AG08395 (cell line): ENCODE data around the gene CUL4B.
A peak's percentile ranks its signal among the peaks of the same experiment; 100 is the strongest.
"Not testable (repeated sequence)": the region's sequence is repeated elsewhere in the genome, so short reads cannot be mapped to it uniquely, and the experiment has no call there.

Source experiments
- DNase-seq: peaks from one replicate; pipeline ENCODE4 v3.0.0; 2012; ENCODE audit warnings: mixed read lengths, low spot score

CUL4B gene

DNA sequence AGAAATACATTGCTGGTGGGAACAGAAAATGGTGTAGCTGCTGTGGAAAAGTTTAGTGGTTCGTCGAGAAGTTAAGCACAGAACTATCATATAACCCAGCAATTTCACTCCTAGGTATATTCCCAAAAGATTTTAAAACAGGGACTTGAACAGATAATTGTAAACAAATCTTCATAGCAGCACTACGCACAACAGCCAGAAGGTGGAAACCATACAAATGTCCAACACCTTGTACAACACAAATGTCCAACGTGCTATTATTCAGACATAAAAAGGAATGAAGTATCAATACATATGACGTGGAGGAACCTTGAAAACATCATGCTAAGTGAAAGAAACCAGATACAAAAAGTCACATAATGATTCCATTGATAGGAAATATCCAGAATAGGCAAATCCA is 37.9 kb downstream of the CUL4B start:
- no peak for DNase-seq

DNA sequence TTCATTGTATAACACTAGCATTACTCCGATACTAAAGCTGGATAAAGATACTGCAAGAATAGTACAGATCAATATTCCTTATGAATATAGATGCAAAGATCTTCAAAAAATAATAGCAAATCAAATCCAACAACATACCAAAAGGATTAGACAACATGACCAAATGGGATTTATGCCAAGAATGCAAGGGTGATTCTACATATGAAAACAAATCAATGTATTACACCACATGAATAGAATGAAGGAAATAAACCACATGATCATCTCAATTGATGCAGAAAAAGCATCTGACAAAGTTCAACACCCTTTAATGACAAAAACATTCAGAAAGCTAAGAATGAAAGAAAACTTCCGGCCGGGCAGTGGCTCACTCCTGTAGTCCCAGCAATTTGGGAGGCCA is 42.8 kb downstream of the CUL4B start:
- DNase-seq: no peak

DNA sequence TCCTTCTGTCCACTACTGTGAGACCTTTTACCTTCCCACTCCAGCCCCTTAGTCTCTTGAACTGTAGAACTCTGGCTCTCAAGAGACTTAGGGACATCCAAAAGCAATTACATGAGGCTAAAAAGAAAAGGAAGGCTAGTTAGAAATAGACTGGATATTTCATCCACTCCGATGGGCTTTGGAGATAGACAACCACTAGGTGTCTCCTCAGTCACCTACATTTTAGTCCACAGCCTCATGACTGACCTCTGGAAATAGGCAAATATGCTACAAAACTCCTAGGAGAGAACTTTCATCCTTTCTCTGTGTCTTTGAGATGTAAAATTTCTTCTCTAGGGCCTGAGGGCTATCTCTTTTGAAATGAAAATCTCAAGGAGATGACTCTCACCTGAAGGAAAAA is 46.5 kb downstream of the CUL4B start:
- peak; percentile 7 for DNase-seq

DNA sequence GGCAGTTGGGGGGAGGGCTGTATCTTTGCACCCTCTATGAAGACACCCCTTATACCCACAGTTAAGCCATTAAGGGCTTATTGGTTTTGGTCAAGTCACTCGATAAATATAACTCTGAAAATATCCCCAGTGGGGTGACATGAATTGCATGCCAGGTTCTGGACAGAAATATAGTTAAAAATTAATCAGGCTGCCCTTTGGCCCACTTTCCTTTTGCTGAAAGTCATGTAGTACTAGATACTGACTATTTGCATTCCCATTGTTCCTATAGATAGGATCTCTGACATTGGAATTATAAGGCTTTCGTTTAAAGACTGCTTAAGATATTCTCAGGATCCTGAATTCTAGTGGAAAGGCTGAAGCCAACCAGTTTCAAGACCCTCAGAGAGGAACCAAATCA is 48.1 kb downstream of the CUL4B start:
- DNase-seq: no peak

DNA sequence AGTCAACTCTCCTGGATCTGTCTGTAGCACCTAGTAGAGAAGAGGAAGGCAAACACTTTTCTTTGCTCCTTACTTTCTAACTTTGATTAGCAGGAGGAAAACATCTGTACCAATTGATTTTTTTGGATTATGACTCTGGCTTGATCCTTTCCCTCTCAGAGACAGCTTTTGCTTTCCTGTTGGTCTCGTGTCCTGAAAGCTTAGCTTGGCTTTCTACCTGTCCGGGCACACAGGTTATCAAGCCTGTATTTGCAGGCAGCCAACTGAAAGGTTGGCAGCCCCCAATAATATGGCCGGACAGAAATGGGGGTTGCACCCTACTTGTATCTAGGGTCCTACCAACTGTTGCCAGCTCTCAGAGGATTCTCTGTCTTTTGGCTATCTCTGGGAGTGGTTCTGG is 48.5 kb downstream of the CUL4B start:
- DNase-seq: no peak

DNA sequence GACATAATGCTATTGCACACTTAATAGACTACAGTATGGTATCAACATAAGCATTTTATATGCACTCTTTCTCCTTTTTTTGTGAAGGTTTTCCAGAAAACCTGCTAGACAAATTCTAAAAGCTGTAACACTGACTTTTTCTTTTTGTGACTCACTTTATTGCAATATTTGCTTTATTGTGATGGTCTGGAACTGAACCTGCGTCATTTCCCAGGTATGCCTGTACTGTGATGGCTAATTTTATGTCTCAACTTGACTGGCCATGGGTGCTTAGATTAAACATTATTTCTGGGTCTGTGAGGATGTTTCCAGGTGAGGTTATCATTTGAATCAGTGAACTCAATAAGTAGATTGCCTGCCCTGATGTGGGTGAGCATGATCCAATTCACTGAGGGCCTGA is 56.2 kb downstream of the CUL4B start:
- no peak for DNase-seq

DNA sequence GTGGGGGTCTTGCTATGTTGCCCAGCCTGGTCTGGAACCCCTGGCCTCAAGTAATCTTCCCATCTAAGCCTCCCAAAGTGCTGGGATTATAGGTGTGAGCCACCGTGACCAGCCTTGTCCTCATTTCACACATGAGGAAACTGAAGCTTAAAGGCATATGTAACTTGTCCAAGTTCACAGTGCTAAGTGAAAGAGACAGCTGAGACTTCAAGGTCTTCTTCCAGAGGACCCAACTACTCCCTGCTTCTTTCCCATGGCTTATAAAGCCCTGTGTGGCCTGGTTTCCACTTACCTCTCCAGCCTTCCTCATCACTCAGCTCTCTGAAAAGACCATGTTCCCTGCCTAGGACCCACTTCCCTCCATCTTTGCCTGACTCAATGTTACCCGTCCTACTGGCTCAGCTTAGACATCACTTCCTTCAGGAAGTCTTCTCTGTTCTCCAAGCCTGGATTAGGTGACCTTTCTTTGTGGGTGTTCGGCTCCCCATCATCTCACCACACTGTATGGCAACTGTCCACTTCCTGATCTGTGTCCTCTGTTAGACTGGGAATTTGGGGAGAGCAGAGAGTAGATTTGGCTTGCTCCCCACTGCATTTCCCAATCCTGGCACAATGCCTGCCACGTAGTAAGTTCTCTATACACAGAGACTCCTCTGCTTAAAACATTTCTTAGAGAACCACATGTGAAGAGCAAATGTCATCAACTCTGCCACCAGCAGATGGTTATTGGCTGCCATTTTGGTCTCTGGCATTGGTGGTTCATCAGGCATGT is 61.3 kb downstream of the CUL4B start:
- DNase-seq: no peak

DNA sequence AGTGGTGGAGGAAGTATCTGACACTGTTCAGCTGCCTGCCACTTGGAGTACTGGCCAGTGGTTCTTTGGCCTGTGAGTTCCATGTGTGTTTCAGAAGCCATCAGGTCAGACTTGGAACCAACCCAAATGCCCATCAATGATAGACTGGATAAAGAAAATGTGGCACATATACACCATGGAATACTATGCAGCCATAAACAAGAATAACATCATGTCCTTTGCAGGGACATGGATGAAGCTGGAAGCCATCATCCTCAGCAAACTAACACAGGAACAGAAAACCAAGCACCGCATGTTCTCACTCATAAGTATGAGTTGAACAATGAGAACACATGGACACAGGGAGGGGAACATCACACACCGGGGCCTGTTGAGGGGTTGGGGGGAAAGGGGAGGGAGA is 70.6 kb downstream of the CUL4B start:
- DNase-seq: not testable (repeated sequence)

DNA sequence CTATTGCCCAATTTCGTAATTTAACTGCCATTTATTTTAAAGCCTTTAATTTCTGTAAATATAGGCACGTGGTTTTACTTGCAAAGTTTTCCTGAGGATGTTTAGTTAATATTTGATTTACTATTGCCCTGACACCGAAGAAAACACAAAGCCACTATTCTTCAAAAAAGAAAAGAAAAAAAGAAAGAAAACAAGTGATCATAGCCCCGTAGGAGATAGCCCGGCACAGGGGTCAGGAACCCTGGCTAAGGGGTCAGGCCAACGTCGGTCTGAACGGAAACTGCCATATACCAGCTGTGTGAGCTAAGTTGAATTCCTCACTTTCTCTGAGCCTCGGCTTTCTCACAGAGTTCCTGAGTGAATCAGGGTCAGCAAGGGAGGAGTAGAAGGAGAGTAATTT is 74.0 kb downstream of the CUL4B start:
- no peak for DNase-seq

DNA sequence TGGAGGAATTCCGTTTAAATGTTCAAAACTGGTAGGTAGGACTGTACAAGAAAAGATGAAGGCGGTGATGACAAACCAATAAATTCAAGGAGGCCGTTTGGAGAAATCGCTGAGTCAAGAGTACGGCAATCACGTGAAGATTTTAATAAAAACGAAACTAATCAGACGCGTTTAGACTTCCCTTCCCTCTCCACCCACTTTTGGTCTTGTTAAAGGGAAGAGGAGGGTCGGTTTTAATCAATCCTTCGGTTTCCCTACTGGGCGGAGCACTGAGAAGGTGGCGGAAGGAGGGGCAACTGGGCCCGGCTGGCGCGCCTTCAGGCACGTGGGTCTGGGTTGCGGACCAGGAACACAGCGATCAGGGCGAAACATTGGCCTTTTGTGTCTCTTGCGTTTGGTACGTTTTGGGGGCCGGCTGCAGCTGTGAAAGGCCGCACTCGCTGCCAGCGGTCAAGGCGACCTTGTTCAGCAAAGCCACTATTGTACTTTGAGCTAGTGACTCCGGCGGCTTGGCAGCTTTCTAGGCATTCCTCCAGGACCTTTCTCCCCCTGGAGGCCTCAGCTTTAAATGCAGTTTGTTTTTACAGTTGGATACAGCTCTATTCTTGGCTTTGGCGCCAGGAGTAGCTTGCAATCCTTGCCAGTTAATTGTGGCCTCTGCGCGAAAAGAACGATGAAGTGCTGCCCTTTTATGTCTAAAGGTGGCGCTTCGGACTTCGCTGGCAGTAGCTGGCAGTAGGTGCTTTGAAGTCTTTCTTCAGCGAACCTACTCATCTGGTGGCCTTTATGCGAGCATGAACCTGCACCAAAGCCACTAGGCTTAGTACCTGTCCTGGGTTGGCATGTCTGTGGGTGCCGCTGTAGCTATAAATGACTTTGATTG is 74.9 kb downstream of the CUL4B start:
- DNase-seq: peak; percentile 65

DNA sequence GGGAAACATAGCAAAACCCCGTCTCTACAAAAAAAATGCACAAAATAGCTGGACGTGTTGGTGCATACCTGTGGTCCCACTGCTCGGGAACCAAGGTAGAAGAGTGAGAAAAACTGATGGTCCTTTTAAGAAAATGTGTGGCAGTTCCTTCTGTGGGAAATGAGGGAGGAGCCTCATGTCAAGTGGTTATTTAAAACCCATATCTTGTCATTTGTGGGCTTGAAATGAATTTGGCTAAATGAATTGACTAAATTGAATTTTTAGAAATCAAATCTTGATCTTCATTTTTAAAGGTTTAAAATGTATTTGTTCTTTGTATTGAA is 75.5 kb downstream of the CUL4B start:
- DNase-seq: no peak

DNA sequence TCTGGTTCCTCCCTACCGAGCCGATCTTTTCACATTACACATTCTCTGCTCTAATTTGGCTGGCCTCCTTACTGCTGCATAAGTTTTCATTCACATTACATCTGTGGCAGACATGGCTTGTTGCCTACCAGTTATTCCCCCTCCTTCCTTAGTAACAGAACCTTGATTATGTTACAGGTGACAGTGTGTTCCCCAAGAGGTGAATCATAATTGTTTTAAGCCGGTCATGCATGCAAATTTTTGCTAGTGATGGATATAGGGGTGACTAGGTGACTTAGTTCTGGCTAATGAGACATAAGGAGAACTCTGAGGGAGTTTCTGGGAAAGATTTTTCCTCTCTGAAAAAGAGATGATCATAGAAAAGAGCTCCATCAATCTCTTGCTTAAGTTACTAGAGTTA is 83.3 kb downstream of the CUL4B start:
- DNase-seq: no peak

DNA sequence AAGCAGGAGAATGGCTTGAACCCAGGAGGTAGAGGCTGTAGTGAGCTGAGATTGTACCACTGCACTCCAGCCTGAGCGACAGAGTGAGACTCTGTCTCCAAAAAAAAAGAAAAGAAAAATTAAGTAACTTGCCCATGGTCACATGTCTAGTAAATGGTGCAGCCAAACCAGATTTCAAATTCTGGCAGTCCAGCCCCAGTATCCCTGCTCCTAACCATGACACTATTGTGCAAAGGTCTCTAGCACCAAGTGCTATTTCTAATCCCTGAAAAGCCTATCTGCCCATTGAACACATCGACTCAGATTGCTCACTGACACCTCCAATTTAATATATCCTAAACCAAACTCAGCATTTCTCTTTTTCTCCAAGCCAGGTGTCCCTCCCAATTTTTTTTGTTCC is 84.0 kb downstream of the CUL4B start:
- DNase-seq: no peak

DNA sequence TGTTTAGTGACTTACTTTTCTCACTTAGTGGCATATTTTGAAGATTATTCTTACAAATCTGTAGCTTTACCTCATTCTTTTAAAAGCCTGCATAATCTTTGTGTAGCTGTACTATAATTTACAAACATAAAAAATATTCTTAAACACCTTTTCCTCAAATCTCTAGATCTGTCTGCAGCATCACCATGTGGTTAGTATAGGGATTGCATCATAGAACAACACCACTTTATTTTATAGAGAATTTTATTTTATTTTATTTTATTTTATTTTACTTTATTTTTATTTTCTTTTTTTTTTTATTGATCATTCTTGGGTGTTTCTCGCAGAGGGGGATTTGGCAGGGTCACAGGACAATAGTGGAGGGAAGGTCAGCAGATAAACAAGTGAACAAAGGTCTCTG is 85.3 kb downstream of the CUL4B start:
- peak; percentile 22 for DNase-seq
